Measurements from ENCODE around the gene NOD1. TPM values are rescaled to one million over a fixed set of nuclear protein-coding genes. Genes with fewer than 3 reads are reported as not detected.

NOD1 gene
- total and polyA plus RNA-seq, 7 donors: 3.0 to 17.5 (median 6.4) TPM

DNA sequence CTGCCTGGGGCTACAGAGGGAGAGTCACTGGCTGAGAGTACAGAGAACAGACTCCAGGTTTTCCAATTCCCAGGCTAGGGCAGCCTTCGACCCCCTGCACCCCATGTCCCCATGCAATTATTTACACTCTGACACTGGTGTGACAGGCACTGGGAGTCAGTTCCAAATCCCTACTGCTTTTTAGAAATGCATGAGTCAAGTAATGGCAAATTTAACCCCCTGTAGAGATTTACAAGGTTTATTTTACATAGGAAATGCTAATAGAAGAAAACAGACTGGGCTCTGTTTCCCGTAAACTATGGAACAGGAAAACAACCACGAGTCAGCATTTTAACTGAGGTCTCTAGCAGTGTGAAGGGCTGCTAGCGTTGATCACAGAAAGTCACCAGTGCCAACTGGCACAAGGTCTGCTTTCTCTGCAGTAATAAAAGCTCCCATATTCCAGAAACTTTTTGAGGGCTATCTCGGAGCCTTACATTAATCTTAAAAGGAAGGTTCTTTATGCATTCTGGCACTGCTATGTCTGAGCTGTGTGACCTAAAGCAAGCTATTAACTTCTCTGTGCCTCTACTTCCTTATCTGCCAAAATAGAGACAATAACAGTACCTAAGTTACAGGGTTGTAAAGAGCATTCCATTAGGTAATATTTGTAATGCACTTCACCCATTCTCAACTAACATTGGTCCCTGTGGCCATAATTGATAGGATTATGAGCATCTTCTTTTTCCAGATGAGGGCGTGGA is 28.2 kb downstream of the NOD1 start:
- H3K27me3 ChIP-seq: no peaks in the 10 kb centered on the region
- H3K9me3 ChIP-seq: no peaks in the 10 kb centered on the region
- intact Hi-C loops (cut with DNase I): no loop called here
- H3K4me1 ChIP-seq: no peaks in the 10 kb centered on the region
- 78 to 85% methylated on average over 6 of the region's 6 CpGs for WGBS, 2 donors
- peaks cover 0 to 64% (median 24%) of the 10 kb centered on the region in 4 donors for H3K36me3 ChIP-seq
- peak; percentile 9 for DNase-seq
- H3K27ac ChIP-seq: no peak overlapping the region
- TF ChIP-seq CTCF (IDR thresholded peaks at IDR 0.05): no peak
- TF ChIP-seq POLR2AphosphoS5 (IDR thresholded peaks at IDR 0.05): no peak
- no peak for TF ChIP-seq POLR2A (IDR thresholded peaks at IDR 0.05)
- TF ChIP-seq EP300 (IDR thresholded peaks at IDR 0.05): no peak
- H3K4me3 ChIP-seq: no peak overlapping the region

GRCh38 chr7:30448461-30449189 is 30.0 kb downstream of the NOD1 start:
- peaks cover 0 to 47% (median 20%) of the 10 kb centered on the region in 4 donors for H3K36me3 ChIP-seq
- H3K4me3 ChIP-seq: no peak overlapping the region
- H3K4me1 ChIP-seq: no peaks in the 10 kb centered on the region
- WGBS, 2 donors: 90 to 91% methylated on average over 10 of the region's 10 CpGs
- no peaks in the 10 kb centered on the region for H3K9me3 ChIP-seq
- H3K27ac ChIP-seq: no peak overlapping the region
- no peaks in the 10 kb centered on the region for H3K27me3 ChIP-seq
- intact Hi-C loops (cut with DNase I): no loop called here
- no peak for DNase-seq
- TF ChIP-seq POLR2AphosphoS5 (IDR thresholded peaks at IDR 0.05) (peak in 1 of 4 donors; percentile 15), EP300 (IDR thresholded peaks at IDR 0.05) (no peak)

DNA sequence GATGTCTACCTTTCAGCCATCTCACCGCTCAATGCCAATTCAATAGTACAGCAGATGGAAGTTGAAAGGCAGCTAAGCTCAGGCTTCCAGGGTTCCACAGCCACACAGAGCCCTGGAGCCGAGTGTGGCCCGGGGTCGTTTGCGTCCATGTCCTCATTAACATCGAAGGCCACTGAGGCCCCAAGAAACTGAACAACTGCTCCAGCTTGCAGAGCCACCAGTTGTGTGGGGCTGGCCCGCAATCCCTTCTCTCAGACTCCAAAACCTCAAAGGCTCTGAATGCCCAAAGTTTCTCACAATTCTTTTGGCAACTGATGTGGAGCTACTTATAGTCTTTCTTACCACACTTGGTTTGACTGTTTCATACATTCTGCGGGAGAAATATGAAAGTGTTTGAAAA is 31.1 kb downstream of the NOD1 start:
- intact Hi-C loops (cut with DNase I): no loop called here
- DNase-seq: peak; percentile 30
- Histone ChIP-seq H3K27me3 (no peaks in the 10 kb centered on the region), H3K4me1 (no peaks in the 10 kb centered on the region), H3K4me3 (no peak overlapping the region), H3K36me3 (peaks cover 0 to 37% (median 18%) of the 10 kb centered on the region in 4 donors), H3K27ac (no peak overlapping the region), H3K9me3 (no peaks in the 10 kb centered on the region)
- TF ChIP-seq POLR2A (IDR thresholded peaks at IDR 0.05) (no peak), POLR2AphosphoS5 (IDR thresholded peaks at IDR 0.05) (no peak), EP300 (IDR thresholded peaks at IDR 0.05) (no peak), CTCF (IDR thresholded peaks at IDR 0.05) (no peak)
- WGBS, 2 donors: 95 to 97% methylated on average over 8 of the region's 8 CpGs

DNA sequence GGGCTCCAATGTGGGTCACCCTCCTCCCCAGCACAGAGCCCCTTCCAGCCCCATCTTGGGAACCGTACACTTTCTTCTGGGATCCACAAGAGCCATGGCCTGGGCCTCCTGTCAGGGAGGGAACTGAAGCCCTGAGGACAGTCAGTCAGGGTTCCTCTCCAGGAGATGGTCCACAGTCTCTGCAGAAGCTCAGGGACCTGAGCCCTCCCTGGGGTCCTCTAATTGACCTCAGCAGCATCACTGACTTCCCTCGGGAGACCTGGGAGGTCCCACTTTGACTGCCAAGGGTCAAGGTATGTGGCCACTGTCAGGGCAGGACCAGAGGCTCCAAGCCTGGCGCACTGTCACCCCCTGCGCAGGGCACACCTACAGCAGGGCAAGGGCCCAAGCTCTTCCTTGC is 32.3 kb downstream of the NOD1 start:
- intact Hi-C loops (cut with DNase I): no loop called here
- no peak for TF ChIP-seq POLR2A (IDR thresholded peaks at IDR 0.05)
- TF ChIP-seq POLR2AphosphoS5 (IDR thresholded peaks at IDR 0.05): no peak
- no peak for TF ChIP-seq CTCF (IDR thresholded peaks at IDR 0.05)
- TF ChIP-seq EP300 (IDR thresholded peaks at IDR 0.05): no peak
- 91 to 92% methylated on average over 4 of the region's 4 CpGs for WGBS, 2 donors
- H3K4me1 ChIP-seq: no peaks in the 10 kb centered on the region
- H3K27me3 ChIP-seq: no peaks in the 10 kb centered on the region
- no peaks in the 10 kb centered on the region for H3K9me3 ChIP-seq
- peaks cover 0 to 25% (median 11%) of the 10 kb centered on the region in 4 donors for H3K36me3 ChIP-seq
- peak; percentile 59 for DNase-seq
- H3K4me3 ChIP-seq: no peak overlapping the region
- H3K27ac ChIP-seq: no peak overlapping the region

DNA sequence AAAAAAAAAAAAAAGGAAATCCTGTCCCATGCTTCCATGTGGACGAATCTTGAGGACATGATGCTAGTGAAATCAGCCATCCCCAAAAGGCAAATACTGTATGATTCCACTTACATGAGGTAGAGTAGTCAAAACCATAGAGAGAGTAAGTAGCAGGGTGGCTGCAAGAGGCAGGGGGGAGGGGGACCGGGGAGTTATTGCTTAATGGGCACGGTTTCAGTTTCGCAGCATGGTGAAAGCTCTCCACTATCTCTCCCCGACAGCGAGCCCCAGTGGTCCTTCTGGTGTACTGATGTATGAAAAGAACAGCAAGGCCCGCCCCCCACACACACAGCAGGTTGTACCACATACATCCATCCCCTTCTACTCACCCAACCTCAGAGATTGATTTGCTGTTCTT is 32.8 kb downstream of the NOD1 start:
- DNase-seq: peak; percentile 86
- WGBS, 2 donors: 49 to 73% methylated on average over 7 of the region's 7 CpGs
- intact Hi-C loops (cut with DNase I): no loop called here

More for the DNA sequence above, 32.8 kb downstream of the NOD1 start:
- H3K9me3 ChIP-seq: no peaks in the 10 kb centered on the region
- H3K27ac ChIP-seq: no peak overlapping the region
- H3K27me3 ChIP-seq: no peaks in the 10 kb centered on the region
- TF ChIP-seq EP300 (IDR thresholded peaks at IDR 0.05) (no peak), POLR2AphosphoS5 (IDR thresholded peaks at IDR 0.05) (no peak), CTCF (IDR thresholded peaks at IDR 0.05) (no peak), POLR2A (IDR thresholded peaks at IDR 0.05) (no peak)
- peaks cover 0 to 20% (median 6%) of the 10 kb centered on the region in 4 donors for H3K36me3 ChIP-seq
- no peak overlapping the region for H3K4me3 ChIP-seq
- no peaks in the 10 kb centered on the region for H3K4me1 ChIP-seq

Data from sigmoid colon (tissue), 7 donors.